Right cardiac atrium (tissue), 5 donors: ENCODE results near the gene XPNPEP1. TPM values are rescaled to one million over a fixed set of nuclear protein-coding genes. Genes with fewer than 3 reads are reported as not detected.

ENCODE experiments used
- ATAC-seq, 2 donors: fragments of 200-7000 bp; cut with Tn5 transposase; one replicate each; pipeline versions ENCODE4 v1.8.0 to v1.9.1; 2020; ENCODE audit warnings: moderate library complexity in 2 of 2, mild to moderate bottlenecking in 1 of 2
- DNase-seq, 3 donors: peaks; one replicate each; pipeline ENCODE4 v3.0.0-alpha.2; 2020
- H3K27ac ChIP-seq: one replicate; pipeline ENCODE4 v1.5.1; 2013; ENCODE audit warnings: mild to moderate bottlenecking, low read length, control low read depth, moderate library complexity
- H3K27me3 ChIP-seq: one replicate; pipeline ENCODE4 v1.6.1; 2013; ENCODE audit not compliant: control insufficient read depth, insufficient read depth
- H3K4me1 ChIP-seq: one replicate; pipeline ENCODE4 v1.6.1; 2013; ENCODE audit warnings: low read length; ENCODE audit not compliant: control insufficient read depth, insufficient read depth
- H3K4me3 ChIP-seq: one replicate; pipeline ENCODE4 v1.5.1; 2013; ENCODE audit warnings: low read length, control low read depth
- H3K9me3 ChIP-seq: one replicate; pipeline ENCODE4 v1.6.1; 2013; ENCODE audit warnings: low read length; ENCODE audit not compliant: control insufficient read depth
- WGBS: extraction: QIAGEN DNeasy Blood & Tissue Kit; methylation state at CpG from one replicate; pipeline ENCODE4 v1.1.7; 2013; 5-methylcytosine and 5-hydroxymethylcytosine counted together
- intact Hi-C, 4 donors: fragments of 100-400 bp; cut with DNase I; formaldehyde crosslinking; loops; one replicate each; pipeline versions ENCODE4 v1.11.0 to v1.14.0; 2022 to 2023
- polyA plus RNA-seq: library from polyadenylated mRNA; stranded (reverse); fragments of 200-250 nt; gene quantifications from one replicate; pipeline ENCODE4 v1.2.3, GENCODE V29; 2013
- total RNA-seq, 4 donors: library from RNA; stranded (reverse); fragmentation: NEBNext Ultra II Directional; extraction: Animal tissue kit (Norgen Biotek cat#: 25700); gene quantifications; one replicate each; pipeline ENCODE4 v1.2.1, GENCODE V29; 2021
- donor health status: healthy with polysubstance abuse.
- donor health status: DM: no; HTN: yes; CAD: no.
- donor health status: DM: no; HTN: no; CAD: no.
- donor health status: DM: no; HTN: yes; CAD: no; lungs with severe emphysema.
- donor health status: DM: yes; HTN: yes; CAD: no.

XPNPEP1 gene
- total and polyA plus RNA-seq, 5 donors: 20.7 to 47.4 (median 38.4) TPM

- Histone ChIP-seq H3K9me3 (no peaks in the 10 kb centered on the region), H3K27me3 (no peaks in the 10 kb centered on the region), H3K27ac (peak overlapping the region; percentile 61), H3K4me1 (peaks cover 25% of the 10 kb centered on the region), H3K4me3 (no peak overlapping the region)
- 67% methylated on average over 7 of the region's 7 CpGs for WGBS
- ATAC-seq (peak in 1 of 2 donors; percentile 22), DNase-seq (peak in 1 of 3 donors; percentile 54)
- intact Hi-C loops: no loop called here
Measured at GRCh38 chr10:109902992-109903947, 20.0 kb downstream of the XPNPEP1 start.

- ATAC-seq (peak; percentile 23 to 55), DNase-seq (no peak)
- intact Hi-C loops: loop anchor here (10.0 kb wide), 3 partner anchors 105 to 225 kb away; partner anchors contain the start of gene ADD3 (in 4 of the 4)
- Histone ChIP-seq H3K27me3 (no peaks in the 10 kb centered on the region), H3K4me1 (peaks cover 39% of the 10 kb centered on the region), H3K9me3 (no peaks in the 10 kb centered on the region), H3K4me3 (no peak overlapping the region), H3K27ac (peak overlapping the region; percentile 91)
- WGBS: 53% methylated on average over 9 of the region's 9 CpGs
Measured at GRCh38 chr10:109899356-109900331, 23.7 kb downstream of the XPNPEP1 start.

- ATAC-seq: peak; percentile 65 to 72
- Histone ChIP-seq H3K27me3 (no peaks in the 10 kb centered on the region), H3K4me3 (no peak overlapping the region), H3K27ac (peak overlapping the region; percentile 89), H3K9me3 (no peaks in the 10 kb centered on the region), H3K4me1 (peaks cover 46% of the 10 kb centered on the region)
- intact Hi-C loops: loop anchor here (10.0 kb wide), 3 partner anchors 106 to 226 kb away; partner anchors contain the start of gene ADD3 (in 4 of the 4)
- peak in 1 of 3 donors; percentile 54 for DNase-seq
- WGBS: 37% methylated on average over 5 of the region's 5 CpGs
Measured at GRCh38 chr10:109898666-109899355, 24.5 kb downstream of the XPNPEP1 start.

GRCh38 chr10:109898007-109898406 is 25.3 kb downstream of the XPNPEP1 start:
- ATAC-seq: no peak
- intact Hi-C loops: loop anchor here (10.0 kb wide), 3 partner anchors 107 to 227 kb away; partner anchors contain the start of gene ADD3 (in 4 of the 4)

GRCh38 chr10:109895848-109896247 is 27.5 kb downstream of the XPNPEP1 start:
- no peak for ATAC-seq
- Histone ChIP-seq H3K4me1 (peaks cover 54% of the 10 kb centered on the region), H3K4me3 (no peak overlapping the region), H3K9me3 (no peaks in the 10 kb centered on the region), H3K27me3 (no peaks in the 10 kb centered on the region), H3K27ac (peak overlapping the region; percentile 78)
- intact Hi-C loops: loop anchor here (10.0 kb wide), 3 partner anchors 109 to 229 kb away; partner anchors contain the start of gene ADD3 (in 4 of the 4)
- no peak for DNase-seq

More at GRCh38 chr10:109898007-109898406, 25.3 kb downstream of the XPNPEP1 start:
- Histone ChIP-seq H3K27ac (peak overlapping the region; percentile 30), H3K27me3 (no peaks in the 10 kb centered on the region), H3K4me1 (peaks cover 46% of the 10 kb centered on the region), H3K4me3 (no peak overlapping the region), H3K9me3 (no peaks in the 10 kb centered on the region)
- WGBS: 97% methylated on average over 6 of the region's 6 CpGs
- DNase-seq: no peak

- Histone ChIP-seq H3K27me3 (no peaks in the 10 kb centered on the region), H3K27ac (peak overlapping the region; percentile 78), H3K4me3 (no peak overlapping the region), H3K4me1 (peaks cover 52% of the 10 kb centered on the region), H3K9me3 (no peaks in the 10 kb centered on the region)
- peak; percentile 82 to 93 (median 87) for DNase-seq
- intact Hi-C loops: loop anchor here (10.0 kb wide), 3 partner anchors 110 to 230 kb away; partner anchors contain the start of gene ADD3 (in 4 of the 4)
- ATAC-seq: peak; percentile 79 to 81
- 43% methylated on average over 7 of the region's 7 CpGs for WGBS
Measured at GRCh38 chr10:109895095-109895818, 28.1 kb downstream of the XPNPEP1 start.

- Histone ChIP-seq H3K27me3 (no peaks in the 10 kb centered on the region), H3K9me3 (no peaks in the 10 kb centered on the region), H3K4me1 (peaks cover 49% of the 10 kb centered on the region), H3K27ac (peak overlapping the region; percentile 95), H3K4me3 (no peak overlapping the region)
- WGBS: 23% methylated on average over 5 of the region's 5 CpGs
- peak; percentile 85 to 92 (median 89) for DNase-seq
- ATAC-seq: peak; percentile 75 to 86
- intact Hi-C loops: loop anchor here (10.0 kb wide), 3 partner anchors 110 to 230 kb away; partner anchors contain the start of gene ADD3 (in 4 of the 4)
Measured at GRCh38 chr10:109894516-109894915, 28.8 kb downstream of the XPNPEP1 start.

GRCh38 chr10:109893386-109893785 is 29.9 kb downstream of the XPNPEP1 start:
- H3K9me3 ChIP-seq: no peaks in the 10 kb centered on the region
- H3K27ac ChIP-seq: peak overlapping the region; percentile 95
- H3K27me3 ChIP-seq: no peaks in the 10 kb centered on the region
- DNase-seq (no peak), ATAC-seq (no peak)
- no peak overlapping the region for H3K4me3 ChIP-seq
- peaks cover 46% of the 10 kb centered on the region for H3K4me1 ChIP-seq
- 88% methylated on average over 4 of the region's 4 CpGs for WGBS
- intact Hi-C loops: loop anchor here (10.0 kb wide), 3 partner anchors 111 to 231 kb away; partner anchors contain the start of gene ADD3 (in 4 of the 4)

- peaks cover 43% of the 10 kb centered on the region for H3K4me1 ChIP-seq
- H3K4me3 ChIP-seq: no peak overlapping the region
- H3K9me3 ChIP-seq: no peaks in the 10 kb centered on the region
- no peak for DNase-seq
- ATAC-seq: peak in 1 of 2 donors; percentile 27
- 59% methylated on average over 9 of the region's 9 CpGs for WGBS
- H3K27me3 ChIP-seq: no peaks in the 10 kb centered on the region
- H3K27ac ChIP-seq: peak overlapping the region; percentile 94
- intact Hi-C loops: loop anchor here (10.0 kb wide), 3 partner anchors 112 to 232 kb away; partner anchors contain the start of gene ADD3 (in 4 of the 4)
Measured at GRCh38 chr10:109892931-109893330, 30.4 kb downstream of the XPNPEP1 start.
